HG03066 (cell line): ENCODE results near the gene MGST2.

ENCODE experiments used
- ATAC-seq: cut with Tn5 transposase; IDR thresholded peaks from one replicate; pipeline ENCODE4 v1.9.1; 2021; ENCODE audit warnings: low read depth; ENCODE audit not compliant: unreplicated experiment

Gene MGST2

GRCh38 chr4:139669335-139669734 is 3.7 kb downstream of the MGST2 start:
- no peak for ATAC-seq

GRCh38 chr4:139669890-139670289 is 4.3 kb downstream of the MGST2 start:
- no peak for ATAC-seq

- ATAC-seq: no peak
These were observed 5.2 kb downstream of the MGST2 start for GRCh38 chr4:139670775-139671174.

GRCh38 chr4:139672215-139672614 is 6.6 kb downstream of the MGST2 start:
- no peak for ATAC-seq

GRCh38 chr4:139672732-139673131 is 7.1 kb downstream of the MGST2 start:
- no peak for ATAC-seq

- no peak for ATAC-seq
These were observed 9.4 kb downstream of the MGST2 start for GRCh38 chr4:139674875-139675550.

GRCh38 chr4:139675651-139676050 is 10.0 kb downstream of the MGST2 start:
- no peak for ATAC-seq

- ATAC-seq: no peak
These were observed 10.7 kb downstream of the MGST2 start for GRCh38 chr4:139676365-139676764.

GRCh38 chr4:139676913-139677585 is 11.4 kb downstream of the MGST2 start:
- ATAC-seq: no peak

GRCh38 chr4:139682309-139682708 is 16.7 kb downstream of the MGST2 start:
- no peak for ATAC-seq

GRCh38 chr4:139682741-139683151 is 17.1 kb downstream of the MGST2 start:
- no peak for ATAC-seq

- ATAC-seq: no peak
These were observed 18.7 kb downstream of the MGST2 start for GRCh38 chr4:139684351-139684750.

- ATAC-seq: no peak
These were observed 19.6 kb downstream of the MGST2 start for GRCh38 chr4:139685180-139685579.

GRCh38 chr4:139686130-139686529 is 20.5 kb downstream of the MGST2 start:
- ATAC-seq: no peak

GRCh38 chr4:139686988-139687387 is 21.4 kb downstream of the MGST2 start:
- no peak for ATAC-seq

GRCh38 chr4:139689093-139689722 is 23.6 kb downstream of the MGST2 start:
- no peak for ATAC-seq

GRCh38 chr4:139690419-139690818 is 24.8 kb downstream of the MGST2 start:
- ATAC-seq: no peak

- no peak for ATAC-seq
These were observed 26.8 kb downstream of the MGST2 start for GRCh38 chr4:139692309-139693012.

- ATAC-seq: no peak
These were observed 29.0 kb downstream of the MGST2 start for GRCh38 chr4:139694522-139695107.

GRCh38 chr4:139696491-139696890 is 30.9 kb downstream of the MGST2 start:
- ATAC-seq: no peak
